Smooth muscle cell (in vitro differentiated cells): ENCODE measurements around the gene MAPKBP1. TPM values are rescaled to one million over a fixed set of nuclear protein-coding genes. Genes with fewer than 3 reads are reported as not detected.
A peak's percentile ranks its signal among the peaks of the same experiment; 100 is the strongest.

Experiments
- DNase-seq: peaks from one replicate; lab custom pipeline; 2025; ENCODE audit not compliant: unreplicated experiment; lab: John Stamatoyannopoulos, UW
- H2AFZ ChIP-seq: fragments of 200-600 bp; sonication (generic); 2 replicates; pipeline ENCODE4 v1.6.0; 2016; ENCODE audit warnings: antibody characterized with exemption, low read depth, mild to moderate bottlenecking
- H3F3A ChIP-seq: fragments of 200-600 bp; sonication (generic); 2 replicates; pipeline ENCODE4 v1.6.0; 2017; ENCODE audit warnings: antibody characterized with exemption, low read depth
- H3K27ac ChIP-seq: fragments of 200-600 bp; sonication (generic); 2 replicates; pipeline ENCODE4 v1.5.1; 2016; ENCODE audit warnings: low read depth, mild to moderate bottlenecking
- H3K27me3 ChIP-seq: fragments of 200-600 bp; sonication (generic); 2 replicates; pipeline ENCODE4 v1.6.1; 2016; ENCODE audit warnings: low read depth, mild to moderate bottlenecking
- H3K36me3 ChIP-seq: fragments of 200-600 bp; sonication (generic); 2 replicates; pipeline ENCODE4 v1.5.1; 2016; ENCODE audit warnings: low read depth
- H3K4me1 ChIP-seq: fragments of 200-600 bp; sonication (generic); 2 replicates; pipeline ENCODE4 v1.5.1; 2016; ENCODE audit warnings: low read depth
- H3K4me2 ChIP-seq: fragments of 200-600 bp; sonication (generic); 2 replicates; pipeline ENCODE4 v1.6.0; 2016; ENCODE audit warnings: mild to moderate bottlenecking
- H3K4me3 ChIP-seq: fragments of 200-600 bp; sonication (generic); 2 replicates; pipeline ENCODE4 v1.5.1; 2016; ENCODE audit warnings: mild to moderate bottlenecking
- H3K79me2 ChIP-seq: fragments of 200-600 bp; sonication (generic); 2 replicates; pipeline ENCODE4 v1.6.0; 2016; ENCODE audit warnings: low read depth, mild to moderate bottlenecking
- H3K9ac ChIP-seq: fragments of 200-600 bp; sonication (generic); 2 replicates; pipeline ENCODE4 v1.6.0; 2016; ENCODE audit warnings: low read depth
- H3K9me3 ChIP-seq: fragments of 200-600 bp; sonication (generic); replicated peaks from 2 replicates; pipeline ENCODE4 v1.5.1; 2016; ENCODE audit warnings: low read depth
- H4K20me1 ChIP-seq: fragments of 200-600 bp; sonication (generic); 2 replicates; pipeline ENCODE4 v1.6.0; 2016; ENCODE audit warnings: low read depth
- CTCF ChIP-seq: fragments of 200-600 bp; sonication (generic); IDR thresholded peaks from 2 replicates; pipeline ENCODE4 v1.5.1; 2017; ENCODE audit warnings: borderline replicate concordance, mild to moderate bottlenecking, antibody characterized with exemption; ENCODE audit not compliant: insufficient read depth, poor library complexity, severe bottlenecking
- WGBS: methylation state at CpG from one replicate; pipeline ENCODE4 v1.1.7; 2016; ENCODE audit warnings: low lambda C conversion rate; 5-methylcytosine and 5-hydroxymethylcytosine counted together
- polyA plus RNA-seq: library from polyadenylated mRNA; unstranded; fragments of >200 nt; fragmentation: Nextera tagmentation; extraction: Ambion mirVana; gene quantifications from 2 replicates; pipeline ENCODE4 v1.2.1, GENCODE V29; 2016
- total RNA-seq: library from RNA; depleted of rRNA; stranded (reverse); fragments of >200 nt; gene quantifications from 2 replicates; pipeline ENCODE4 v1.2.3, GENCODE V29; 2014

The MAPKBP1 gene
- total and polyA plus RNA-seq, 2 experiments from 2014 or later = 6.6 to 10.7 TPM

GRCh38 chr15:41773729-41774061 is 589 bp upstream of the MAPKBP1 start:
- peaks cover 30% of the 10 kb centered on the region for H3F3A ChIP-seq
- peaks cover 33% of the 10 kb centered on the region for H4K20me1 ChIP-seq
- H3K4me2 ChIP-seq = peak overlapping the region; percentile 88
- DNase-seq = no peak
- H3K27ac ChIP-seq = peak overlapping the region; percentile 63
- 11% methylated on average over 7 of the region's 7 CpGs for WGBS
- H3K27me3 ChIP-seq = no peaks in the 10 kb centered on the region
- H3K9me3 ChIP-seq = no peaks in the 10 kb centered on the region
- peak overlapping the region; percentile 27 for H2AFZ ChIP-seq
- peak overlapping the region; percentile 63 for H3K9ac ChIP-seq
- peaks cover 37% of the 10 kb centered on the region for H3K4me1 ChIP-seq
- no peak for TF ChIP-seq CTCF
- peaks cover 5% of the 10 kb centered on the region for H3K79me2 ChIP-seq
- no peaks in the 10 kb centered on the region for H3K36me3 ChIP-seq
- H3K4me3 ChIP-seq = peak overlapping the region; percentile 64

DNA sequence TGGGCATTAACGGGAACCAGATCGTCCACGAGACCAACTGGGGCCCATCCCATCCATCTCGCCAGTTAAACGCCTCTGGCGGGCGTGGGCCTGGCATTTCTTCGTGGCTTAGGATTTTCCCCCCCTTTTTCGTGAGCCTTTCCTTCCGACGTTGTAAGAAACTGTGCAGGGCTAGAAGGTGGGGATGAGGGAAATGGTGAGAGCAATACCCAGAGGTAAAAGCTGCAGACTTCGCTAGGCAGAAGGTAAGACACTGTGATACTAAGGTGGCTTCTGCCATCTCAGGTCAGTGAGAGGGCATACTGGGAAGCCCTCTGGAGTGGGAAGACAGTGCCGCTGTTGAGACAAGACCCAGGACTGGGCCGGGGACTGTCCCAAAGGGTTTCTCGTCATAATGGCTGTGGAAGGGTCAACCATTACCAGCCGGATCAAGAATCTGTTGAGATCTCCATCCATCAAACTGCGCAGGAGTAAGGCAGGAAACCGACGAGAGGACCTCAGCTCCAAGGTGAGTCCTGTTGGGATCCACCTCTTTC is 666 bp downstream of the MAPKBP1 start:
- peak overlapping the region; percentile 64 for H3K4me3 ChIP-seq
- peak overlapping the region; percentile 63 for H3K9ac ChIP-seq
- peak overlapping the region; percentile 63 for H3K27ac ChIP-seq
- H3K4me2 ChIP-seq = peak overlapping the region; percentile 88
- peaks cover 36% of the 10 kb centered on the region for H3F3A ChIP-seq
- DNase-seq = no peak
- TF ChIP-seq CTCF = no peak
- H3K36me3 ChIP-seq = no peaks in the 10 kb centered on the region
- peaks cover 40% of the 10 kb centered on the region for H3K4me1 ChIP-seq
- H3K27me3 ChIP-seq = no peaks in the 10 kb centered on the region
- H2AFZ ChIP-seq = no peak overlapping the region
- H3K79me2 ChIP-seq = peaks cover 5% of the 10 kb centered on the region
- H3K9me3 ChIP-seq = no peaks in the 10 kb centered on the region
- 20% methylated on average over 19 of the region's 19 CpGs for WGBS
- H4K20me1 ChIP-seq = peaks cover 42% of the 10 kb centered on the region

DNA sequence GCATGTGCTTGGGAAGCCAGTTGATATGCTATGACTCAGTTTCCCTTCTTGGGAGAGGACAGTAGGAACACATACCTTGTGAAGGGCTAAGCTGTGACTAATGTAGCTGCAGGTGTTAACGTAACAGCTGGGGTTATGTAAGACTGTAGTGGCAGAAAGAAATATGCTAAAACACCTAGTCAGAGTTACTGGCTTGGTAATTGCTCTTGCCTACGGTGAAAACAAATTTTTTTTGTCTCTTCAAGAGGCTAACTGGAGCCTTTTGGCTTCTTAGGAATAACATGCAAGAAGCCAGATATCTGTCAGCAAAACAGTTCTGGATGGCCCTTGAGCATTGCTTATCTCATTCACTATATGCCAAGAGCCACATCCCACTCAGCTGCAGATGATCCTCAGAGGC is 1.4 kb downstream of the MAPKBP1 start:
- no peak for DNase-seq
- Histone ChIP-seq H3K79me2 (peaks cover 5% of the 10 kb centered on the region), H3F3A (peaks cover 39% of the 10 kb centered on the region), H3K27me3 (no peaks in the 10 kb centered on the region), H3K4me1 (peaks cover 47% of the 10 kb centered on the region), H3K4me3 (peak overlapping the region; percentile 64), H3K9ac (peak overlapping the region; percentile 2), H2AFZ (no peak overlapping the region), H3K36me3 (no peaks in the 10 kb centered on the region), H4K20me1 (peaks cover 49% of the 10 kb centered on the region), H3K4me2 (peak overlapping the region; percentile 88), H3K9me3 (no peaks in the 10 kb centered on the region), H3K27ac (peak overlapping the region; percentile 63)
- WGBS = 47% methylated on average over 2 of the region's 2 CpGs
- no peak for TF ChIP-seq CTCF

GRCh38 chr15:41777421-41777973 is 3.2 kb downstream of the MAPKBP1 start:
- TF ChIP-seq CTCF = no peak
- no peaks in the 10 kb centered on the region for H3K27me3 ChIP-seq
- peaks cover 48% of the 10 kb centered on the region for H3K4me1 ChIP-seq
- no peak overlapping the region for H3K27ac ChIP-seq
- H3K79me2 ChIP-seq = peaks cover 15% of the 10 kb centered on the region
- H3K4me3 ChIP-seq = no peak overlapping the region
- no peak for DNase-seq
- peaks cover 63% of the 10 kb centered on the region for H4K20me1 ChIP-seq
- peak overlapping the region; percentile 37 for H3K4me2 ChIP-seq
- H3K9ac ChIP-seq = no peak overlapping the region
- WGBS = 88% methylated on average over 1 of the region's 1 CpG
- H3F3A ChIP-seq = peaks cover 37% of the 10 kb centered on the region
- H3K9me3 ChIP-seq = no peaks in the 10 kb centered on the region
- no peaks in the 10 kb centered on the region for H3K36me3 ChIP-seq
- no peak overlapping the region for H2AFZ ChIP-seq
